Left renal cortex interstitium (tissue), 4 donors: ENCODE data around the gene LMTK2. TPM values are rescaled to one million over a fixed set of nuclear protein-coding genes. Genes with fewer than 3 reads are reported as not detected.
"Not testable (repeated sequence)": the region's sequence is repeated elsewhere in the genome, so short reads cannot be mapped to it uniquely, and the experiment has no call there.

Source experiments
- DNase-seq, 4 donors: peaks; one replicate each; pipeline ENCODE4 v3.0.0-alpha.2; 2013; ENCODE audit warnings: low read depth in 4 of 4, low spot score in 2 of 4, missing footprints in 1 of 4
- polyA plus RNA-seq, 4 donors: library from polyadenylated mRNA; unstranded; fragments of 120-200 nt; gene quantifications; one replicate each; pipeline ENCODE4 v1.2.1, GENCODE V29; 2013; ENCODE audit not compliant: insufficient read length in 4 of 4

The LMTK2 gene
- polyA plus RNA-seq, 4 donors = 11.5 to 15.6 (median 13.8) TPM

DNA sequence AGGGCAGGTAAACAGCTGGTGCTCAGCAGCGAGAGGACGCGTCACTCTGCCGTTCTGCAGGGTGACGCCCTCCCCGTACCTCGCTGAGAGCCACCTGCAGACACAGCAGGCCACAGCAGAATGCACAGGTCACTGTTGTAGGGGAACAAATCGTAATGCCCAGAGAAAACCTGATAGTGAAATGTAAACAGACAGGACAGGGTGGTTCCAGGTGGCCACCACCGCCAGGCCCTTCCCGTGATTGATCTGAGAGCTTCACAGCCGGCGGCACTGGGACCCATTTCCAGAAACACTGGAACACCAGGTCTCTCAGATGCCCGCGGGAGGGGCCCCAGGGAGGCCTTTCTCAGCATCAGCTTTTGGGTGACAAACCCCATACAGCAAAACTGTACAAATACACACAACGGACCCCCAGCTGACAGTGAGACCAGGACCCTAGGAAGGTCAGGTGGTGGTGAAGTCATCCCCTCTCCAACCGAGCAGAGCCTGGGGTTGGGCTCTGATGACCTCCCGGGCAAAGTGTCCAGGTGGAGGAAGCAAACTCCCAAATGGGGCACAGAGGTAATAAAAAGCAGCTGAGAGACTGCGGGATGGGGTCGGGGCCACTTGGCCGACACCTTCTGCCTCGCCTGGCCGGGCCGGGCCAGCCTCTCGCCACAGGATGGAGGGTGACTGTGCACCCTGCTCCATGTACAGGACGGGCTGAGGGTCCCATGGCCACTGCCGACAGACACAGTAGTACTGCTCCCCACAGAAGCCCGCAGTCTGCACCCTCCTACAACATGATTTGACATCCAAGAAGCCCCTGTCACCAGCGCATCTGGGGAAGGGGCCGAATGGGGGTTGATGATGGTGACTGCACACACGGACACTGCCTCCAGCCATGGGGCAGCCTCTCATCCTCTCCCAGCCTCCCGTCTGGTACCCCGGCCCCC is 109.2 kb downstream of the LMTK2 start:
- no peak for DNase-seq

DNA sequence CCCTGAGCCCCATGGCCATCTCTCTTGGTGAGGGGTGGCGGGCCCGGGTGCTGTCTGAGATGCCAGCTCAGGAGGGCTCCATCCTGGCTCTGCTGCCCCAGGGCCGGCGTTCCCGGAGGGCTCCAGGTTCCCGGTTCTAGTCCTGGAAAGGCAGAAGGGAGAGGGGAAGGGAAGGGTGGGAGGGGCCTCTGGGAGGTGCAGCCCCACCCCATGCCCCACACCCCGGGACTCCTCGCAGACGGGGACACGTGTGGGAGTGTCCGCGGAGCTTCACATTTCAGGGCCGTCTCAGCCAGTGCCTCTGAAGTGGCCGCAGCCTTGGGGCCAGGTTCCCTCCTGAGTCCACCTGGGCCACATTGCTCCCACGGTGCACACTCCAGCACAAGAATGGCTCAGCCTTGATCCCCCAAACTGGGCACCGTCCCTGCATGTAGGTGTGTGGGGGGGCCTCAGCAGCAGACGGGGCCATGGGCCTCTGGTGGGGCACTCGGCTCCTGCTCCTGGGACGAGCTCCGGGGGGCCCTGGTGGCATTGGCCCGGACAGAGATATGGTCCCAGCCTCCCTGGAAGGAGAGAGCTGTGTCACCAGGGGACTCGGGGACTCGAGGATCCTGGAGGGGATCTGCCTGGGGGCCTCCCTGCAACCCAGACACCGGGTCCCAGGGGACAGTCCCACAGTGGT is 110.4 kb downstream of the LMTK2 start:
- no peak for DNase-seq

DNA sequence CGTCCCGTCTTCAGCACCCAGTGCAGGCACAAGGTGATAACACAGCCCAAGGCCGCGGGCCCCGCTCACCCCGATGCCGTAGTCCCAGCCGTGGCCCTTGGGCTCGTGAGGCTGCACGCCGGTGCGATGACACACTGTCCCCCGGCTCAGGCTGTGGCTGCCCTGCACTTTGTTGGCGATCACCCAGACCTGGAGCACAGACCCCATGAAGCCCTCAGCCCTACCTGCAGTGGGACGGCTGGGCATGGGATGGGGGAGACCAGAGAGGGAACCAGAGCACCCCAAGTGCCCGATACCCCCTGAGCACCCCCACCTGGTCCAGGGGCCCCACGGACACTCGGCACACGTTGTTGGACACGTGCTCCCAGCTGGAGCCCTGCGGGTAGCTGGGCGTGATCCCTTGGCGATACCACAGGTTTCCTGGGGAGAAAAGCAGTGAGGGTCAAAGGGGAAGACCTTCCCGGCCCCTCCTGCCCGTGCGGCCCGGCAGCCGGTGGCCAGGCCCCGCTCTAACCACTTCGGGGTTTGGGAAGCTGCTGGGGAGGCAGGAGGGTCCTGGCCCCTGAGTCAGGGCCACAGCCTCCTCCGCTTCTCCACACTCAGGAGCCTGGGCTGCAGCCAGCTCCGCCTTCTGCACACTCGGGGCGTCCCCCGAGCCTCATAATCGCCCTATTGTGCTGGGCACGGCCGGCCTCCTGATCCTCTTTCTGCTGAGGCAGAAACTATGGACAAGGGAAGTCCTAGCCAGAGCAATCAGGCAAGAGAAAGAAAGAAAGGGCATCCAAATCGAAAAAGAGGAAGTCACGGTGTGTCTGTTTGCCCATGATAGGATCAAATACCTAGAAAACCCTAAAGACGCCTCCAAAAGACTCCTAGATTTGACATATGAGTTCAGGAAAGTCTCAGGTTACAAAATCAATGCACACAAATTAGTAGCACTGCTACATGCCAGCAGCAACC is 111.2 kb downstream of the LMTK2 start:
- no peak for DNase-seq

DNA sequence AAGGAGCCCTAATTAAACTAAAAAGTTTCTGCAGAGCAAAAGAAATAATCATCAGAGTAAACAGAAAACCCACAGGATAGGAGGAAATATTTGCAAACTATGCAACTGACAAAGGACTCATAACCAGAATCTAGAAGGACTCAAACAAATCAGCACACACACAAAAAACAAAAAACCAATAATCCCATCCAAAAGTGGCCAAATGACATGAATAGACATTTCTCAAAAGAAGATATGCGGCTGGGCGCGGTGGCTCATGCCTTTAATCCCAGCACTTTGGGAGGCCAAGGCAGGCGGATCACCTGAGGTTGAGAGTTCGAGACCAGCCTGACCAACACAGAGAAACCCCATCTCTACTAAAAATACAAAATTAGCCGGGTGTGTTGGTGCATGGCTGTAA is 112.7 kb downstream of the LMTK2 start:
- DNase-seq = not testable (repeated sequence)

DNA sequence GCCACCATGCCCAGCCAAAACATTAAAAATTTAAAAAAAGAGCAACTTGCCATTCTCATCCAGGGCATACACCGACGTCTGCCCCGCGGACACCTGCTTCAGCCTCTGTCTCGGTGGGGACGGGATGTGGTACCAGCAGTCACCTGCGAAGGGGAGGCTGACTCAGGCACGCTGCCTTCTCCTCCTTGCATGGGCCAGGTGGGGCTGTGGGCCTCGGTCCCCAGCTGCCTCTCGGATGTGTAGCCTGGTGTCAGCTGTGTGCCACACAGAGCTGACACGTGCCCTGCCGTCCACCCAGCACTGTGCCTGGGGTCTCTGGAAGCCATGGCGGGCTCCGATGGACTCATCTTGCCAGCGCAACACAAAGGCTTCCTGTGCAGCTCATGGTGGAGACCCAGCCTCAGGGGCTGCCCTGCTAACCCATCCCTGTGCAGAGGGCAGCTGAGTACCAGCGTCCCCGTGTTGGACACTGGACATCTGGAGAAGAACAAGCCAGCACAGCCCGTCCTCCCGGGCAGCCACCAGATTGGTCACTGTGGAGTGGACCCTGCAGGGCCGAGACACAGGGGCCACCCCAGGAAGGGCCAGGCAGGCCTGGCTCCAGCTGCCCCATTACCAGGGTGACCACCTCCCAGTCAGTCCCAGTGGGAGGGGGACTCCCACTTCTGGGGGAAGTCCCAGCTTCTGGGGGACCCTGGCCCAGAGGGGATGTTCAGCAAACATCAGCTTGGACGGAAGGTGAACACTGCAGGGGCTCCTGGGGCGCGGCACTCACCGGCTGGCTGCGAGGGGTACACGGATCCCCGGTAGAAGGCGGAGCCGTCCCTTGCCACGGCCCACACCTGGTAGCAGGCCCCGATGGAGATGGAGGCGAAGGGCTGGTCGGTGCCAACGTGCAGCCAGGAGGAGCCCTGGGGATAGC is 115.2 kb downstream of the LMTK2 start:
- no peak for DNase-seq

DNA sequence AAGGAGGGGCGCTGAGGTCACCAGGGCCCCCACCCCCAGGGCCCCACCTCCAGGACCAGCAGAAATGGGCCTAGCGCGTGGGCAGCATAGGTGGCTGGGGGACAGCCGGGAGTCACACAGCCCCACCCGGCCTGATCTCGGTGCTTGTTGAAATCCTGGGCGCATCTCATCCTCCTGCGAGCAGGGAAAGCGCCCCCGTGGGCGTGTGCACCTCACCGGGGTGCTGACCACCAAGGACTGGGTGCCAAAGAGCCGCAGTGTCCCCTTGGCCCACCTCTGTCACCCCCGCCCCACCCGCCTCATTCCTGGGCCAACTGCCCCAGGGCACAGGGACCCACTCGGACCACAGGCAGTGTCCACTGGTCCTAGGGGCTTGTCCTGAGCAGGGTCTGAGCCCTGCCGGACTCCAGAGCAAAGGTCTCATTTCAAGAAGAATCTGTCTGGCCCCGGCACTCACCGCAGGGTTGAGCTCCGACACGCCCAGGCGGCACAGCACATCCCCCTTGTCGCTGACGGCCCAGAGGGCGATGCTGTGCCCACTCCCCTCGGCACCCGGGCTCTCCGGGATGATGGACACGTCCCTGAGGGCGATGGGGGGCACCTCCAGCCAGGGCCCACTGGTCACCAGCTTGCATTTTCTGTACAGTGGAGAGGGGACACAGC is 116.0 kb downstream of the LMTK2 start:
- DNase-seq = no peak

DNA sequence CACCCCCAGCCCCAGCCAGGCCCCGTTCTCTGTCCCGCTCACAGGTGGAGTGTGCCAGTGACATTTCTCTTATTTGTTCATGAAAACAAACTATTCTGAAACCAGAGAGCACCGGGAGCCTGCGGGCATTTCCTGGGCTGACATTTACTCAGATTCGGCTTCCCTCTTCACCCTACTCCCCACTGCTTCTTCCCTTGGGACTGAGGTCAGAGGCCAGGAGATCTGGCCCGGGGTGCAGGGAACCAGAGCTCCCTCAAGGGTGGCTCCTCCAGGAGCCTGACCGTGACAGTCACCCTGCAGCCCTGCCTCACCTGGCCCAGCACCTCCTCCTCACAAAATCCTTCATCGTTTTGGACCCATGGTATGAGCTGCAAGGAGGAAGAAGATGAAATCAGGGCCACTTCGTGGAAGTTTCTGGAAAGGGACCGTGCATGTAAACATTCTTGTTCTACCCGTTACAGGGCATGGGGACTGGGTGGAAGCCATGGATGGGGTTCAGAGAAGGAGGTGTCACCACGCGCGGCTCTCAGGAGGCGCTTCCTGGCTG is 116.8 kb downstream of the LMTK2 start:
- no peak for DNase-seq

DNA sequence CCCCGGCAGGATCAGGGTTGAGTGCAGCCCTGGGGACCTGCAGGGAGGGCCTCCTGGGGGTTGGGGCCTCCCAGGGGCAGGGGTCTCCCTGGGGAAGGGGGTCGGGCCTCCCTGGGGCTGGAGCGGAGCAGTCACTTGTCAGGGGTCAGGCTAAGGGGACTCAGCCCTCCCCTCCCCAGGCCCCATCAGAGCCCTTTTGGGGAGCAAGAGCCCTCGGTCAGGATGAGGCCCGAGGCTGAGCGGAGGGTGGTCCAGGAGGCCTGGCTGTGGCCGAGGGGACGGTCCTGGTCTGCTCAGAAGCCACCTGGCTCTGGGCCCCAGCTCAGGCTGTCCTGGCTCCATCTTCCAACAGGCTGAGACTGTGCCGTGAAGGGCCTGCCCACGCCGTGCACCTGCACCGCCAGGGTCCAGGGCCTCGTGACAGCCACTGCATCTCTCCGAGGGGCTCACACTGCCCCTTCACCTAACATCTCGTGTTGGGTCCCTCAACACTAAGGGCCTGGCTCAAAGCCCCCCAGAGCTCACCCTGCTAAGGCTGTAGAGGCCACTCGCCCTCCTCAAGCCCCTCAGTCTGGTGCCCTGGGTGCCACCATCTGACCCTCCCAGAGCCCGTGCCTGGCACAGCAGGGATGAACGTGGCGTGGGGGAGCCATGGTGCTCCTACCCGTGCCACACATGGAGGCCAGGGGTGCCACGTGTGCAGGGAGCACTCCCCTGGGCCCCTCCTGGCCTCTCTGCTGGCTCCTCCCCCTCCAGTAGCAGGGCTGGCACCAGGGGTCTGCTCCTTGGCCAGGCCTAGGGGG is 117.4 kb downstream of the LMTK2 start:
- DNase-seq = no peak

DNA sequence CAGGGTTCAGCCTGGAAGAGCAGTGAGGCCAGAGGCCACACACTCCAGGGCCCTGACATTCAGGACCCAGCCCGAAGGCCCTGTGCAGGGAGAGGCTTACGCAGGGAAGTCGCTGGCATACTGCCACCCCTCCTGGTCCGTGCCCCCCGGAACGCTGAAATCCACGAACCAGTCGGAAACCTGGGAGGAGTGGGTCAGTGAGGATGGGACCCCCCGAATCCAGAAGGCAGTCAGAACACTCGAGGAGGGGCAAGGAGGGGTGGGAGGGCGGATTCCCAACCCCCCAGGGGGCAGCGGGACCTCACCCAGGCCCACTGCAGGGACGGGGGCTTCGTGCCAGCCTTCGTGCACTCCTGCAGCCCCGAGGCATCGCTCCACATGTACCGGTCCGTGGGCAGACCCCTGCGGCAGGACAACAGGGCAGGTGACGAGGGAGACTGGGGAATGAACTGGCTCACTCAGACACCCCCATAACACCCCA is 118.1 kb downstream of the LMTK2 start:
- no peak for DNase-seq

DNA sequence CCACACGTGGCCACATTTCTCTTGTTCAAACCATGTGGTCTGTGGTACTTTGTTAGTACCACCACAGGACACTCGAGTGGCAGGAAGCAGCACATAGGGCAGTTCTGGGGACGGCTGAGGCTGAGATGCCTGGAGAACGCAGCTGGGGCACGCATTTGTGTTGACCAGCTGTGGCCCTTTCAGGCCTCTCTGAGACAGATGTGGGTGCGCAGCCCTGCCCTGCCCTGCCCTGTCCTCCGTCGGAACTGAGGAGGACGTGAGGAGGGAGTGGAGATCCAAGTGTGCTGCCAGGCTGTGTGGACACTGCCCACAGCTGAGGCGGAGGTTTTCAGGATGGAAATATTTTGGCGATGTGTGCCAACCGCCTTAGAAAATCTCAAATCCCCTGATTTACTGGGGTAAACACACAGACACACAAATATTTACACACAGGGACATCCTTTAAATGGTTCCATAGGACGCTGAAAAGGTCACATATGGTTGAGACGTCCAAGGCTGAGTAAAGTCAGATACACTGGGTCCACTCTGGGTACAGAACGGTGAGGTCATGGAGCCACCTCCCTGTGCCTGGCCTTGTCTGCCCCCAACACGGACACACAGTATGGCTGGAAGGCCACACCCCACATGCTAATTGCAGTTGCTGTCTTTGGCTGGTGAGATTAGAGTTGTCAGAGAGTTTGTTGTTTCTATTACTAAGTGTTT is 119.4 kb downstream of the LMTK2 start:
- no peak for DNase-seq

DNA sequence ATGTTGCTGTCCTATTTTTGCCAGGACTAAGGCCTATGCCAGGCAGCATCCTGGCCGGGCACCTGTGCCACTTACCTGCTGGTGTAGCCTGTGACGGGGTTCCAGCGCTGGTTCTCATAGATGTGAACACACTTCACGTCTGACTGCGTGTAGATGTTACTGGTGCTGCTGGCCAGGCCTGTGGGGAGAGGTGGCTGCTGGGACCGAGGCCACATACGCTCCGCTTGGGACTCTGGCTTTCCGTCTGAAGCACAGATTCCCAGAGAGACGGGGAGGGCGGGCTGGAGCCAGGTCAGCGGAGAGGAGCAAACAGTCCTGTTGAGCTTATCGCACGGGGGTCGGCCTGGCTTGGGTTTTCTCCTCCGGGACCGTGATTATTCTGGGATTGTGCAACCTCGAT is 121.3 kb downstream of the LMTK2 start:
- no peak for DNase-seq

DNA sequence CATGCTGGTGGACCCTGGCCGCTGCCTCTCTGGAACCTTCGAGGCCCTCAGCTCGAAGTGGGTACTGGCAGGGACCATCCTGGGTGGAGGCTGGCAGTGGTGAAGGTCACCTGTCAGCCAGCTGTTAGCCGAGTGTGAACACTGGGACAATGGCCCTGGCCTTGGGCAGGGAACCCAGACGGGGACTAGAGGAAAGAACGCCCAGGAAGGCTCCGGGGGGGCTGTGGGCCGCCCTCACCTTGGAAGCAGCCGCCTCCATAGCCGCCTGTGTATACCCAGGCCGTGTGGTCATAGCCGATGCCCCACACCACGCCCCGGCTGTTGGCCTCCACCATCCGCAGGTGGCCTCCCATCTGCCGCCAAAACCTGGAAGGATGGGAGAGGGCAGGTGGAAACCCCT is 122.1 kb downstream of the LMTK2 start:
- no peak for DNase-seq

DNA sequence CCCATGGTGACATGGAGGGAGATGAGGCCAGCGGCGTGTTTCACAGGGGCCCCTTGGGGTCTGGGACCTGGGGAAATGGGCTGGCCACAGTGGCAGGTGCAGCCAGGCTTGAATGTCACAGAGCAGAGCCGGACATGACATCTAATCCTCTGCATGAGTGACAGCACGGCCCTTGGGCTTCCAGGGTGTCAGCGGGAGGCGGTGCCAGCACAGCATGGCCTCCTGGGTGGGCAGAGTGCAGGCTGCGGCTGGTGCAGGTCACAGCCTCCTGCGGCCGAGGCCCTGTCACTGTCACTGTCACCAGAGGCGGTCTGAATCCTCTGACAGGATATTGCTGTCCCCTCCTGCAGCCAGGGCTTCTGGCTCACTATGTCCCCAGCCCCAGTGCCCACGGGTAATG is 122.8 kb downstream of the LMTK2 start:
- no peak for DNase-seq

DNA sequence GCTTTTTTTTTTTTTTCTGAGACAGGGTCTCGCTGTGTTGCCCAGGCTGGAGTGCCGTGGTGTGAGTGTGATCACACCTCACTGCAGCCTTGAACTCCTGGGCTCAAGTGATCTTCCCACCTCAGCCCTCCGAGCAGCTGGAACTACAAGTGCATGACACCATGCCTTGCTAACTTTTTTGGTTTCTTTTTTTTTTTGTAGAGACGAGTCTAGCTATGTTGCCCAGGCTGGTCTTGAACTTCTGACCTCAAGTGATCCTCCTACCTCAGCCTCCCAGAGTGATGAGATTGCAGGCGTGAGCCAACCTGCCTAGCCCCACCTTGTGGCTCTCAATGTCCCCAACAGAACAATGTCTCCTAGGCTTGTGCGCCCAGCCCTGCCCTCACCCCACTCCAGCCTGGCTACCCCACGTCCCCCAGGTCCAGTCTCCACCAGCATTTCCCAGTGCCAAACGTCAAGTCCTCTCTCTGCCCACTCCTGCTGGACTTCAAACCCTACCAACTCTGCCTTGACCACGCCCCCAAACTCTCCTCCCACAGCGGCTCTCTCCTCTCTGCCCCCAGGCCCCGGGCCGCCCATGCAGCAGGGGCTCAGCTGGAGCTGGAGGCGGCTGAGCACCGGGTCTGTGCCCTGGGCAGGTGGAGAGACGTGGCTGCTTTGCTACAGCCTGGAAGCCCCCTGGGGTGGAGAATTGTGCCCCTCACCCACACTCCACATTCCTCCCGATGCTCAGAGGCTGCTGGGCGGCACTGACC is 123.5 kb downstream of the LMTK2 start:
- no peak for DNase-seq

DNA sequence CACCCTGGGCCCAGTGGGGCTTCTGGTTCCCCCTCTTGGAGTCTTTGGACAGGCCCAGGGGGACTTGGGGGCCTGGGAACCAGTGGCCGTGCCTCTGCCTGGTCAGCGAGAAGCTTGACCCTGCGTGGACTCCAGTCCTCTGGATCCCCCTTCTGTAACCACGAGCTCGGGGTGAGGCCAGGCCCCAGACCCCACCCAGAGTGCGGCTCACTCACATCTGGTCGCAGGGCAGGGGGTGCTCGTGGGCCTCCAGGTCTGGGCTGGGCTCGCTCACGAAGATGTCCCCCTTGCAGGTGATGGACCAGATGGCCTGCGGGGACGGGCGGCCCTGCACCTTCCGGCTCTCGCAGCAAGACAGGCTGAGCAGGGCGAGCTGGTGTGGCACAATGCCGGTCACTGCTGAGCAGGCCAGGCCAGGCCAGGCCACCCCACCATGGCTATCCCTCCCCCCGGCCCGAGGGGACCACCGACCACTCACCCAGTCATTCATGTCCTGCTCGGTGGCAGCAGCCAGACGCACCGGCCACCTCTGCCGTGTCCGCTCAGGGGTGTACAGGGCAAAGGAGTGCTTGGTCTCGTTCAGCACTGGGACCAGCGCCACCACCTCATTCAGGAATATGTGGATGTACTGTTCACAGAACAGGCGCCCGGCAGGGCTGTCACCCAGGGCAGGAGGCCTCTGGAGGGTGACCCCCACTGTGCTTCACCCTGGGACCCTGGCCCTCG is 124.2 kb downstream of the LMTK2 start:
- DNase-seq = no peak
